HCT116 (cell line): ENCODE data around the gene ZNF469.

Experiments used
- POLR2A ChIP-seq: IDR thresholded peaks from 2 replicates; pipeline ENCODE4 v1.7.0; 2011; ENCODE audit warnings: borderline replicate concordance; ENCODE audit not compliant: insufficient read depth, insufficient read length; ENCODE audit errors: extremely low read depth
- POLR2AphosphoS5 ChIP-seq: IDR thresholded peaks from 2 replicates; pipeline ENCODE4 v1.6.1; 2011; ENCODE audit warnings: mild to moderate bottlenecking, low read depth, low read length, moderate library complexity
- YY1 ChIP-seq: IDR thresholded peaks from 2 replicates; pipeline ENCODE4 v1.6.1; 2011; ENCODE audit warnings: low read length, low read depth, moderate library complexity, mild to moderate bottlenecking; ENCODE audit not compliant: insufficient replicate concordance; ENCODE audit errors: extremely low read depth
- TF ChIP-seq, protein P1 (sequence below), 3 experiments: fragments of 200-600 bp in 1 of 3; sonication (generic) in 1 of 3; IDR thresholded peaks in 2 of 3; conservative IDR thresholded peaks in 1 of 3; 2 replicates each; pipeline ENCODE4 v1.5.1; 2012 to 2017; ENCODE audit warnings: low read depth in 2 of 3, low read length in 2 of 3, antibody characterized with exemption in 1 of 3, borderline replicate concordance in 1 of 3, control low read depth in 1 of 3, mild to moderate bottlenecking in 1 of 3, mixed read lengths in 1 of 3, mixed run types in 1 of 3, moderate library complexity in 1 of 3; ENCODE audit not compliant: insufficient read depth in 1 of 3

DNA sequence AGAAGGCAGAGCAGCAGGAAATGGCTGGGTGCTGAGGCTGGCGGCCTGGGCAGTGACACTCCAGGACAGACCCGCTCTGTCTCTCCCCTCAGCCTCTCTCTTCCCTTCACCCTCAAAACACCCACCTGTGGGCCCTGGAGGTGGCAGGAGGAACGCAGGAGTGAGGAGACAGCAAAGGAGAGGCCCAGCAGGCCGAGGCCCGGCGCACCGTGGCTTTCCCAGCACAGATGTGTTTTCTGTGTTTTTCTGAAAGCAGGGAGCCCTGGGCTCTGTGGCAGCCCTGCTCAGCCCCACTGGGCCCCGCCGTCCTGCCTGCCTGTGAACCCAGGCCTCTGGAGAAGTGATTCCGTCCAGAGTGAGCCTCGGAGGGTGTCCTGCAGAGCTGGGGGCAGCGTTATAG, 30.5 kb downstream of the ZNF469 start:
- TF ChIP-seq, protein P1, sequence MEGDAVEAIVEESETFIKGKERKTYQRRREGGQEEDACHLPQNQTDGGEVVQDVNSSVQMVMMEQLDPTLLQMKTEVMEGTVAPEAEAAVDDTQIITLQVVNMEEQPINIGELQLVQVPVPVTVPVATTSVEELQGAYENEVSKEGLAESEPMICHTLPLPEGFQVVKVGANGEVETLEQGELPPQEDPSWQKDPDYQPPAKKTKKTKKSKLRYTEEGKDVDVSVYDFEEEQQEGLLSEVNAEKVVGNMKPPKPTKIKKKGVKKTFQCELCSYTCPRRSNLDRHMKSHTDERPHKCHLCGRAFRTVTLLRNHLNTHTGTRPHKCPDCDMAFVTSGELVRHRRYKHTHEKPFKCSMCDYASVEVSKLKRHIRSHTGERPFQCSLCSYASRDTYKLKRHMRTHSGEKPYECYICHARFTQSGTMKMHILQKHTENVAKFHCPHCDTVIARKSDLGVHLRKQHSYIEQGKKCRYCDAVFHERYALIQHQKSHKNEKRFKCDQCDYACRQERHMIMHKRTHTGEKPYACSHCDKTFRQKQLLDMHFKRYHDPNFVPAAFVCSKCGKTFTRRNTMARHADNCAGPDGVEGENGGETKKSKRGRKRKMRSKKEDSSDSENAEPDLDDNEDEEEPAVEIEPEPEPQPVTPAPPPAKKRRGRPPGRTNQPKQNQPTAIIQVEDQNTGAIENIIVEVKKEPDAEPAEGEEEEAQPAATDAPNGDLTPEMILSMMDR (IDR thresholded peaks at IDR 0.05 in 2 of 3, conservative IDR thresholded peaks at IDR 0.05 in 1 of 3; ENCODE audit: borderline replicate concordance in 1 of 3, insufficient read depth in 1 of 3, low read depth in 2 of 3, low read length in 2 of 3): no peak
- TF ChIP-seq POLR2A: no peak
- no peak for TF ChIP-seq YY1
- no peak for TF ChIP-seq POLR2AphosphoS5
